HG03103 (cell line): Measurements from ENCODE around the gene EFNA4.

Experiments
- ATAC-seq: cut with Tn5 transposase; IDR thresholded peaks from one replicate; pipeline ENCODE4 v1.9.1; 2021; ENCODE audit warnings: low read depth; ENCODE audit not compliant: unreplicated experiment

Gene EFNA4

DNA sequence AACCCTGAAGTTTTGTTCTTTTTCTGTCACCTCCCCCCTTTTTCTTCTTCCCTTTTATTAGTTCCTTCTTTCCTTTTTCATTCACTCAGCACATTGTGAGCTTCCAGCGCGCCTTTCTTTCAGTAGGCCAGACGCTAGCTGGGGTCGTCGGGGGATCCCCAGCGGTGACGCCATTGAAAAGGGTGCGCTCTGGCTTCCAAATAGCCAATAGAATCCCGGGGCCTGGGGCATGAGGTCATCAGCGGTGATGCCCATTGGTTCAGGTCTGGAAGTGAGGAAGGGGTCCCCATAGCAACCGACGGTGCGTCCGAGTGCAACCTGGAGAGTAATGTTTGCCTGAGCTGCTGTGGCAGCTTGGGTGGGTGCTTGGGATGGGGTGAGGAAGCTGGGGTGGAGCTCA, 8.2 kb downstream of the EFNA4 start:
- ATAC-seq: no peak

DNA sequence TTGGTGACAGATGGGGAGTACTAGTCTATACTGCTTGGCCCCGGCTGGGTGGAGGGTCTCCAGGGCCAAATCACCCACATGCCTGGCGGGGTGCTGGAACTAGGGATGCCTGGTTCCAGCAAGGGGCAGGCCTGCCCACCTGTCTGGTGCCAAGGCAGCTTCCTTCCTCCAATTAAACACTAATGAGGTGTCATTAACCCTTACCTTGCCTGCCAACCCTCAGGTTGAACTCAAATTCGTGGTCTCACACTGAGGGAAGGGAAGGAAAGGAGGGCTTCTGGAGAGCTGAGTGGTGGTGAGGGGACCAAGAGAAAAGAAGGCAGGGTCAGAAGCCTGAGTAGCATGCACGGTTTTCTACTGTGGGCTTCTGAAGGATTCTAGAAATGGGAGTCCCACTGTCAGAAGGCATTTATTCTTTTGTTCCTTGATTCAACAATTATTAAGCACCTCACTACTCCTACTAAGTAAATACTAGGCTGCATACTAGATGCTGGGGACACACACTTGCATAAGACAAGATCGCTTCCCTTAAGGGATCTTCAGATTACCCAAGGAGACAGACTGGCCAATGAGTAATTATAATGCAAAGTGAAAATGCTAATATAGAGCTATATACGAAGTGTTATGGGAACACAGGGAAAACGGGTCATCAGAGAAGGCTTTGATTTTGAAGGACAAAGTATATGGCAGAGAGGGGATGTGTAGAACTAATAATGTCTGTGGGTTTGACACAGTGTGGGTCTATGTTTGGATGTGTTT, 9.2 kb downstream of the EFNA4 start:
- ATAC-seq: no peak

DNA sequence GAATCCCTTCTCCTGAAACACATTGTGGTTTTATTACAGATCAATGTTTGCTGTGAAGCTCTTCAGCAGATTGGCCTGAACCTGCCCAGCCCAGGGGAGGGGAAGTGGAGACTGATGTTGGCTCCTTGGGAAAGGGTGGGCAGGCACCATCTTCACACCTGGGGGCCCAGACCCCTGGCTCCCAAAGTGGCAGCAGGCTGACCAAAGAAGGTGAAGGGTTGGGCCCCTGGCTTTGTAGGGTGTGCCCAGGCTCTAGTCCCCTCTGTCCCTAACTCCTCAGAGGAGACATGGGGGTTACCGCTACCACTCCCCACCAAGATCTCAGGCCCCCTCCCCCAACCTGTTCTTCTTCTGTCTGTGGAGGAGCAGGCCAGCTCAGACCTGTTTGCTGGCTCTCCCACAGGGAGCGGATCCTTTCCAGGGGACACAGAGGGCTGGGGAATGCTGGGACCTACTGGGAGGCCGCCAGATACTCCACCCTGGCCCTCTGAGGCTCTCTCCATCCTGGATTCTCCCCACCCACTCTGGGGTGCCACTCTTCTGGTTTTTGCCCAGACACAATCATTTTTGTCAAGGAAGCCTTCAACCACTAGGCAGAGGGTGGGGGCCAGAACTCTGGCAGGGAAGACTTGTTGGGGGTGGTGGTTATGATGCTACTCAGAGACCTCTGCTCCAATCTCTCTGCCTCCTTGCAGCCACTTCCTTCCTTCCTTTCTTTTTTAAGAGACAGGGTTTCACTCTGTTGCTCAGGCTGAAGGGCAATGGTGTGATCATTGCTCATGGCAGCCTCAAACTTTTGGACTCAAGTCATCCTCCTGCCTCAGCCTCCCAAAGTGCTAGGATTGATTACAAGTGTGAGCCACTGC, 10.1 kb downstream of the EFNA4 start:
- ATAC-seq: no peak

DNA sequence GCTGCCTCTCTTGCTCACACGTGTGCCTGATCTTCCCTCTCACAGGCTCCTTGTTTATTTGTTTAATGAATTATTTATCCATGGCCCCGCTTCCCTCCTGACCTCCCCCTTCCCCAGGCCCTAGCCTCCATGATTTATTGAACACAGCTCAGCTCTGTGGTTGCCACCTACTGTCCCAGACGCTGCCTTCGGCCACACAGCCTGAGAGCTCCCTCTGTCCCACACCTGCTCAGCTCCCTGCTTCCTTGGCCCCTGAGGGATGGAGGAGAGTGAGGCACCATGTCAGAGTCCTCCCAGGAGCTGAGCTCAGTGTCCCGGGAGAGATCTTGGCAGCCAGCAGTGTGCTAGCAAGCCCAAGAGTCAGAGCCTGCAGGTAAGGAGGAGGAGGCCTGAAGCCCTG, 12.0 kb downstream of the EFNA4 start:
- ATAC-seq: no peak

DNA sequence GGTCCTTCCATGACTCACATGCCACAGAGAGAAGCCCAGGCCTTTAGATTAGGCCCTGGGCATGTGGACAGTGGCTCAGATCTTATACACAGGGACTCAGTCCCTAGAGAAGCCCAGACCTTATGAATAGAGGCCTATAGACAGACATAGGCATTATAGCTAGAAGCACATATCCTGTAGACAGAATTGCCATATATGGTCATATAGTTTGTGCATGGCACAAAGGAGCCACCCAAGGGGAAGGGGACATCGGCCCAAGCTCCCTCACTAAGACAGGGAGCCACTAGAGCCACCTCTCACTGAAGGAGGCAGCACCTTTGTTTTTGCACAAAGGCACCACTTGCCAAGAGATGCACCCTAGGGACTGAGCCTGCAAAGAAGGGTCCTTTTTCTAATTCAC, 12.8 kb downstream of the EFNA4 start:
- ATAC-seq: no peak

DNA sequence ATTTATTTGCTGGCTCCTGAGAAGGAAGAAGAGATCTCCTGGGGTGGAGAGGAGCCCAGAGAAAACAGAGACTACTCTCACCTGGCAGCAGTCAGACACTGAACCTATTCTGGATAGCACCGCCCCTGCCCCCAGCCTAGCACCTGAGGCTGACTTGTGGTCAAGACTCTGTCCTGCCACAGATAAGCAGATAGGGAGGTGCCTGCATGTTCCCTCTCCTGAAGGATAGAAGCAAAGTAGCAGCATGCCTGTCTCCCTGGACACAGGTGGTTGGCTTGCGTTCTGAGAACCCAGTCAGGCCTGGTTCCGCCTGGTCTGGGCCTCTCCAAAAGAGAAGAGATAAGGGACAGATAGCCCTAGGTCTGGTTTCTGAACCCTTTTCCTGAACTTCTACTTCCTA, 13.8 kb downstream of the EFNA4 start:
- ATAC-seq: no peak

DNA sequence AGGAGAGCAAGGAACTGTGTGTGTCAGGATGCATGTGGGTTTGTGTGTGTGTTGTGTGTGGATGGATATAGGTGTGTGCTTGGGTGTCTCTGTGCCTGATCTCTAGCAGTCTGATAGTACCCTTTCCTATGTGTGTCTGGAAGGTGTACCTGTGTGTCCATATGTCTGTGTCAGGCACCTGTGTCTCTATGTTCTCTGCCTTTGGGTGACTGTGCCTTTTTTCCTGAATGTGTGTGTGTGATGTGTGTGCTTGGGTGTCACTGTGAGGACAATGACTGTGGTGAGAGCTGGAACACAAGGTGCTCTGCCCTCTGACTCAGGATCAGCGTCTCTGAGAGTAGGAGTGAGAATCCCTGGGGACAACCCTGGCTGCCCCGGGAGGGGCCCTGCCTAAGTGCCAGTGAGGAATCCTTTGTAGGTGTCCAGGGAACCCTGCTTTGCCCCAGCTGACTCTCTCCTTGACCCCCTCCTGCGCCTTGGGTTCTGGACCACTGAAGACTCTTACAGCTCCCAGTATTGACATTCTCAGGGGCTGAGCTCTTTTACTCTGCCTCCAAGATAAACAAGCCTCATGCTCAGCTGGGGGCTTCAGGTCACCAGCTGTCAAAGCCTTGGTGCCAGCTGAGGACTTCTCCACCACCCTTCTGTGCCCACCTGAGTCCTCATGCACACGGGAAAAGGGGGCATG, 14.4 kb downstream of the EFNA4 start:
- ATAC-seq: no peak

DNA sequence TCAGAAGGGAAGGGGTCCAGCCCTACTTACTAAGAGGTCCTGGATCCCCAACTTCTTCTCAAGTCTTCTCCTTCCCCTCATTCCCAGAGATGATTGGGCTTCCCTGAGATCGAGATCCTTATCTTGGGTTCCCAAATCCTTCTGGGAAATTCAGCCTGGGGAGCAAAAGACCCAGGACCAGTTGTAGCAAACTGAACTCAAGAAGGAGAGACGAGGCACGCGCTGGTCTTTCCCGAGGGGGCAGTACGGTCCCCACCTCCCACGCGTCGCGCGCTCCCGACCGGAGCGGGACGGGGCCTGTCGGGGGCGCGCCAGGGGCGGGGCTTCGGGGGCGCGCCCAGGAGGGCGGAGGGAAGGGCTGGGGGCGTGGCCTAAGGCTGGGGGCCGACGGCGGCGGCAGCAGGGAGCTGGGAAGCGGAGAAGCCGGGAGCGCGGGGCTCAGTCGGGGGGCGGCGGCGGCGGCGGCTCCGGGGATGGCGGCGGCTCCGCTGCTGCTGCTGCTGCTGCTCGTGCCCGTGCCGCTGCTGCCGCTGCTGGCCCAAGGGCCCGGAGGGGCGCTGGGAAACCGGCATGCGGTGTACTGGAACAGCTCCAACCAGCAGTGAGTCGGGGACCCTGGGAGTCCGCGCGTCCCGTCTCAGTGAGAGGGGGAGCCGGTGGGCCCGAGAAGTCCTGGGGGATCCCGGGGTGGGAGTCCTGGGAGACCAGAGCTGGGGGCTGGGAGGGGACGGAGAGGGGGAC, 15.1 kb downstream of the EFNA4 start, which contains the start of gene EFNA3:
TSS of gene EFNA3 (plus strand) at position 369 of the 741 bp plus-strand sequence. CDS start at position 474, 105 bp downstream.
- no peak for ATAC-seq

DNA sequence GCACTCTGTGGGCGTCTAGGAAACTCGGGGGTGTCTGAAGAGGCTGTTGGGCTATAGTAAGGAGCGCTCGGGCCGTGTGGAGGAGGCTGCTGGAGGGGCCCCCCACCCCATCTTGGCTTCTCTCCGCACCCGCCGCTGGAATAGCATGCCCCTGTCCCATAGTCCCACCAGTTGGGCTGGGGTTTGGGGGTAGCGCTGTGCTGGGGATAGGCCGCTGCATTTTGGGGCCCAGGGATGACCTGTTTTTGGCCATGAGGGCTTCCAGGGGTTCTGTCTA, 15.6 kb downstream of the EFNA4 start:
- no peak for ATAC-seq

DNA sequence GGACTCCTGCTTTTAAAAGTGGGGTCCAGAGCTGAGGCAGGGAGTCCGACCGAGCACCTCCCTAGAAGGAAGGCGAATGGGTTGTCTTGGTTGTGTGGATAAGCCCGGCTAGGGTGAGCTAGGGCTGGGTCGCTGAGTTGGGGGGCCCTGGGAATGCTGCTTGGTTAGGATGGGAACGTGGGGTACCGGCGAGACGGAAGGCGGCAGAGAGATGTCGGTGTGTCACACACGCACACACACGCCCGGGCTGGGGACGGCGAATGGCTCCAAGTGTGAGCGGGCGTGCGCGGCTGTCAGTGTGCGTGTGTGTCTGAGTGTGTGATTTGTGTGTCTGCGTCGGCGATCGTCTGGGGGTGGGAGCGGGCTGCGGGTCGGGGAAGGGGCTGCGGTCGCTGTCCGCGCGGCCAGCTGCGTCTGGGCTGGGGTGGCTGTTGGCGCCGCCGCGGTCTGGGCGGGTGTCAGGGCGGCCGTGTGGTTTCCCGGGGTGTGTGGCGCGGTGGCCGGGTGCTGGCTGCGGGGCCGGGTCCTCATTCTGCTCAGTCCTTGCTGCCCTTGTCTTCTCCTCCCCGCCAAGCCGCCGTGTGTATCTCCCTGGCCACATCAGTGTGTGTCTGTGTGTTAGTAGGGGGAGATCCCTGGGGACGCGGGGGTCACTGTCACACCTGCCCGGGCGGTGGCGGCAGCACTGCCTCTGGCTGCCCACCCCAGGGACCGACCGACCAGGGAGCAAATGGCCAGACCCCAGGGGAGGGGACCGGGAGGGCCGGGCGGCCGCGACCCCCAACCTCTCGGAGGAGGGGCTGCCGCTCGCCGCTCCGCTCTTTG, 16.2 kb downstream of the EFNA4 start:
- no peak for ATAC-seq

DNA sequence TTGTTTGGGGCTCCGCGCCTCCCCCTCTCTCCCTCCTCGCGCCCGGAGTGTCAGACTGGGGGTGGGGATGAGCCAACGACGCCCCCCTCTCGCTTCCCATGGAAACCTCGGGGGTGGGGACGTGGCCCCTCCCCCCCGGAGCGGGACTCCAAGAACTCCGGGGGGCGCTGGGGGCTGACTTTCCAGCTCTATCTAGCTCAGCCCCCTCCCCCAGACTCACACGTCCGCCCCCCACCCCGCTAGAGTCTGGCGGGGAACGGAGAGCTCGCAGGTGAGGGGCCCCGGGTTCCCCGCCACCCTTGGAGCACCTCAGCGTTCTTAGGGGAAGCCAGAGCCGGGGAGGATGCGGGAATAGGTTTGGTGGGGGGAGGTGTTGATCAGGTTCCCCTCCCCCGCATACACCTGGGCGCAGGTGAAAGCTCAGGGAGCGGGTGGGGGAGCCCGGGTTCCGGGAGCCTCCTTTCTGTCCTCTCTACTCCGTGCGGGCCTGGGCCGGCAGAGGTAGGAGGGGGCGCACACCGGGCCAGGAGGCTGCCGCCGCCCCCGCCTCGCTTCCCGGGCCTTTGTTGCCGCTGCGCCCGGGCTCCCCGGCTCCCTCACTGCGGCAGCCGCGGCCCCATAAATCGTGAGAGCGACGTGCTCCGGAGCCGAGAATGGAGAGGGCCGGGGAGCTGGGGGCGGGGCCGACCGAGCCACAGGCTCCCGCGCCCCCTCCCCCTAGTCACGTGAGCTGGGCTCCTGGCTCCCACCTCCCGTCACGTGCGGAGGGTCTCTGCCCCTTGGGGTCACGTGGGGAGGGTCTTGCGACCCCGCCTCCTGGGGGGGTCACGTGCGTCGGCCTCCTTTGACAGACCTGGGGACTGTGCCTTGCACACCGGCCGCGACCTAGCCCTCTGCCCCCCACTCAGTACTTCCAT, 17.0 kb downstream of the EFNA4 start:
- no peak for ATAC-seq

DNA sequence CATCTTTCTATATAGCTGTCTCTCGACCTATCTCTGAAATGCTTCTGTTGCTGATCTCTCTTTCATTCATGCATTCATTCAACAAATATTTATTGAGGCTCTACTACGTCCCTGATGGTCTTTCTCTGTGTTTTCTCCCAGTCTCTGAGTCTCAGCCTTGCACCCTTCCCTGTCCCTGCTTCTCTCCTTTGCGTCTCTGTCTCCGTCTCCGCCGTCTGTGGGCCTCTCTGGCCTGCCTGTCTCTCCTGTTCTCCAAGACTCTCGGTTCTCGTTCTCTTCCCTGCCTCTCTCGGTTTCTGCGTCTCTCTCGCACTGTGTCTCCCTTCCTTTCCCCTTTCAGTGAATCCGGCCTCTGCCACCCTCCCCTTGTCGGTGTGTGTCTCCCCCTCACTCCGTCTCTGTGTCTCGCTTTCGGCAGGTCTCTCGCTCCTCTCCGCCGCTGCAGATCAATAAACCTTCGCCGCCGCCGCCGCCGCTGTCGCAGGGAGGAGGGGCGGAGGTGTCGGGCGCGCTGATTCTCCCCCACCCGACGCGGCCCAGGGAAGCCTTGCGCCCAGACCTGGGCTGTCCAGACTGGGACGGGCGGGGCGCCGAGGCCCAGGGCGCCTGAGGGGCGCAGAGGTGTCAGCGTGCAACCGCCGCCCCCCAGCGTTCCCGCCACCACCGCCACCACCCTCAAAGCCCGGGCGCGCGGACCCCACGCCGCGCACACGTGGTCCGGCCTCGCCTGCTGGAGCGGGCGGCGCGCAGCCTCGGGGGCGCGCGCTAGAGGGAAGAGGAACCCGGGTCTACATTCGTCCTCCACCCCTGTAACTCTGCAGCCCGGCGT, 18.1 kb downstream of the EFNA4 start:
- ATAC-seq: no peak

DNA sequence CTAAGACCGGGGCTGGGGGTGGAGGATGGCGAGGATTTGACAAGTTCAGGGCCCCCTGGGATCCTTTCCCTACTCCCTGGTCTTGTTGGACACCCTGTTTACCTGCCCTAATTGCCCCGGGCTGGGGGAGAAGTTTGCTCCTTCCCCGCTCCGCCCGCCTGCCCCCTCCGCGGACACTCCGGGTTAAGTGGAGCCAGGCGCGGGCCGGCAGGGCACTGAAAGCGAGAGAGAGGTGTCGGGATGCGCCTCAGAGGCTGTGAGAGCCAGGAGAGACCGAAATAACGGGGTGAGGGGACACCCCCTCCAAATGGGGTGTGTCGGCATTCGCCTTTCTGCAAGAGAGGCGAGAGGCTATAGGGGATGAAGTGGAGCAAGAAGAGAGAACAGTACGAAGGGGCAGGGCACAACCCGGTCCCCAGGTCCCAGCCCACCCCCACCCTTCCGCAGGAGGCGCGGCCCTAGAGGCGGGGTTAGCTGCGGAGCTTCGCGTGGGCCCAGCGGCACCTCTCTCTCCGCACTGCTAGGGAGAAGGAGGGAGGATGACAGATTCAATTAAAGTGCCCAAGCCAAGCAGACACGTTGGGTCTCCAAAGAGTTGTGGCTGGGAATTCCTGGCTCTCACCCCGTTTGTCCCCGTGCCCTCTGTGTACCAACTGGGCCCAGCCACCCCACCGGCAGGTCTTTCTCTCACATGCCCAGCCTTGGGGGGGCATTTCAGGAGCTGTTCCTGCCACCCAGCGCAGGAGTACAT, 18.9 kb downstream of the EFNA4 start:
- no peak for ATAC-seq

DNA sequence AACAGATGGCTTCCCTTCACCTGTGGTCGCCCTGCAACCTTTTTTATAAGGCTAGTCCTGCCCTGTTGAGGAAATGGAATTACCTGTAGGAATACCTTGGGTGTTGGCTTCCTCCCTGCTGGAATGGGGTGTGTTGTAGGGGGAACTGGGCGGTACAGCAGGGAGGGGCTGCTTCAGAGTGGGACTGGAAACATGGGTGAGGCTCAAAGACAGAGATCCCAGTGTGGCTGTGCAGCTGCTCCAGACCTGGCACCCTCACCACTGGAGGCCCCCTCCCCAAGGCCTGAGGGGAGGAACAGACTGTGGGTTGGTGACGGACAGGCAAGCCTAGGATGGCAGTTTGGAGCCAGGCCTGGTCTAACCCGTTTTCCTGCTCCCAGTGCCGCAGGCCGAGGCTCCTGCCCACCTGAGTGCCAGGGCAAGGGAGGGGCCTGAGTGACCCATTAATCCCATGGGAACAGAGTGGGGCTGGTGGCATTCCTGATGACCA, 19.6 kb downstream of the EFNA4 start:
- no peak for ATAC-seq

DNA sequence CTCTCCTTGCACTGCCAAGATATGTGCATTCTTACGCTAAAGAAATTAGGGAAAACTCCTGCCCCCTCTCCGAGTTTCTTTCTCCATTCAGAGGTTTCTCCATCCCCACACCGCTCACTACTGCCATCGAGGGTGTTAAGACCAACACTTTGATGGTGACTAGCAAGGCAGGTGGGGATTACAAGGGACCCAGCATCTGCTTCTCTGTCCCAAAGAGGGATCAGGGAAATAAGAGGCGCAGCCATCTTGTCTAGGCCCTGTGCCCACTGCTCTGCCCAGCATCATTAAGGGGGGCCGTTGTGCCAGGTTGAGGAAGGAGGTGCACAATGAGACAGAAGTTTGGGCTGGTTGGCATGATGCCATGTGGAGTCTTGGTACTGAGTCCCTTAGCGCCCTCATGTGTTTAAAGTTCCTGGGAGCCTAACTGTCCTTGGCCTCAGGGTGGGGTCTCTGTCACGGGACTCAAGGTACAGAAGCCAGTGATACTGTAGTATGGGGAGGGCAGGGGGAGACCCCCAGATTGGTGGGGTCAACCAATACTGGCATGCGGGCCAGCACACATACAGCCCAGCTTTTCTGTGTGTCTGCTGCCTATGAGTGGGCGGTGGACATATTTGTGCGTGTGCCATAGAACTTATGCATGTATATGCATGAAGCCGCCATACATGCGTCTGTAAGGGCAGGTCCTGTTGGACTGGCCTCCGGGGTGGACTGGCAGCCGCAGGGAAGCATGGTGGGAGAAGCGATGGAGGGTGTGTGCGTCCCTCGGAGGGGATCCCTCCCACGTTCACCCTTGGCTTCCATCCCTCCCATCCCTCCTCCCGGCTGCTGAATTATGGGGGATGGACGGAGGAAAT, 20.6 kb downstream of the EFNA4 start:
- no peak for ATAC-seq
